Aorta (tissue), 5 donors: ENCODE results near the gene SLFN12L. TPM values are rescaled to one million over a fixed set of nuclear protein-coding genes. Genes with fewer than 3 reads are reported as not detected.

ENCODE experiments used
- ATAC-seq: fragments of 200-7000 bp; cut with Tn5 transposase; one replicate; pipeline ENCODE4 v1.9.1; 2022; ENCODE audit warnings: moderate library complexity; ENCODE audit not compliant: low FRiP score
- DNase-seq, 2 donors: peaks; one replicate each; pipeline ENCODE4 v3.0.0-alpha.2; 2020
- H3K27ac ChIP-seq, 2 donors: one replicate each; pipeline ENCODE4 v1.5.1; 2013; ENCODE audit warnings: low read length in 2 of 2, mild to moderate bottlenecking in 2 of 2, moderate library complexity in 2 of 2, control low read depth in 1 of 2, inconsistent platforms in 1 of 2, low read depth in 1 of 2
- H3K27me3 ChIP-seq, 2 donors: one replicate each; pipeline ENCODE4 v1.6.1; 2013; ENCODE audit warnings: control low read depth in 1 of 2, low read length in 1 of 2, mild to moderate bottlenecking in 1 of 2, moderate library complexity in 1 of 2; ENCODE audit not compliant: insufficient read depth in 2 of 2, control insufficient read depth in 1 of 2
- H3K36me3 ChIP-seq, 2 donors: one replicate each; pipeline ENCODE4 v1.6.1; 2013; ENCODE audit warnings: control low read depth in 1 of 2, low read length in 1 of 2, mild to moderate bottlenecking in 1 of 2; ENCODE audit not compliant: insufficient read depth in 2 of 2, control insufficient read depth in 1 of 2
- H3K4me1 ChIP-seq, 2 donors: one replicate each; pipeline ENCODE4 v1.6.1; 2013; ENCODE audit warnings: low read length in 2 of 2, control low read depth in 1 of 2, mild to moderate bottlenecking in 1 of 2, moderate library complexity in 1 of 2; ENCODE audit not compliant: insufficient read depth in 2 of 2, control insufficient read depth in 1 of 2
- H3K4me3 ChIP-seq, 2 donors: one replicate each; pipeline ENCODE4 v1.5.1; 2013; ENCODE audit warnings: low read length in 2 of 2, control low read depth in 1 of 2, mild to moderate bottlenecking in 1 of 2
- H3K9me3 ChIP-seq: one replicate; pipeline ENCODE4 v1.6.1; 2013; ENCODE audit warnings: mild to moderate bottlenecking, low read length; ENCODE audit not compliant: control insufficient read depth
- WGBS, 2 donors: extraction: QIAGEN DNeasy Blood & Tissue Kit; methylation state at CpG; one replicate each; pipeline ENCODE4 v1.1.7; 2013; 5-methylcytosine and 5-hydroxymethylcytosine counted together
- intact Hi-C, 2 donors: fragments of 100-400 bp; cut with DNase I; formaldehyde crosslinking; loops; one replicate each; pipeline versions ENCODE4 v1.14.2 to v1.15.0; 2022
- polyA plus RNA-seq, 2 donors: library from polyadenylated mRNA; stranded (reverse); fragments of 200-250 nt; gene quantifications; one replicate each; pipeline ENCODE4 v1.2.3, GENCODE V29; 2013
- total RNA-seq, 2 donors: library from RNA; stranded (reverse); fragmentation: NEBNext Ultra II Directional; extraction: Animal tissue kit (Norgen Biotek cat#: 25700); gene quantifications; one replicate each; pipeline ENCODE4 v1.2.1, GENCODE V29; 2021
- donor health status: healthy with polysubstance abuse.
- donor health status: Bipolar disorder and iron deficiency.
- donor health status: DM: no; HTN: no; CAD: no.
- donor health status: DM: no; HTN: no; CAD: no.
- donor health status: DM: yes; HTN: yes; CAD: no.

The SLFN12L gene
- total and polyA plus RNA-seq, 4 donors, result 0.75 to 6.3 (median 3.1) TPM; not detected in 1

- no peak for ATAC-seq
- intact Hi-C loops, result no loop called here
Observed at GRCh38 chr17:35548978-35549377, 11.5 kb upstream of the SLFN12L start.

DNA sequence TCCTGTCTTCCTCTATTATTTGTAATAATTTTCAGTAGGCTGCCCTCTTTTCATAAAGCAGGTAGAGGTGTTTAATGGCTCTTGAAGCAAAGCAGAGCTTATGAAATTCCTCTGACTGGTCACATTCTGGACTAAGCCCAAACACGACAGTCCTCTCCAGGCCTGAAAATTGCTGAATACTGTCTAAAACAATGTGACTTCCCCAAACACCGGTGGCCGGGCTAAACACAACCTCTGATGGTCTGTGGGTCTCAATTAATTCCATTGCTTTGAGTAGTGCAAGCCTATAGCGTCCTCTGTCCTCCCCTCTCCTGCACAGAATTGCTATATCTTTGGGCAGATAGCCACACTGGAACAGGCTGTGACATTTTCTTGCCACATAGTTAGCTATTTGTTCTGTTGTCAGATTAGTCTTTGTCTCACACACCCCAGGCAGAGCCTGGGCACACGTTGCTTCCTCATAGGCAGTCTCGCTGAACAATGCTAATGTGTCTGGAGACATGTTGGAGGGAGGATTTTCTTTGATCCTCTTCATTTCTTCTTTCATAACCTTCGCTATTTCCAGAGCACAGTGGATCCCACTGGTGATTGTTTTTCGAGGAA is 10.8 kb upstream of the SLFN12L start:
- H3K9me3 ChIP-seq, result no peaks in the 10 kb centered on the region
- no peaks in the 10 kb centered on the region for H3K36me3 ChIP-seq
- DNase-seq, result no peak
- WGBS, 2 donors, result 48 to 53% methylated on average over 8 of the region's 8 CpGs
- no peak for ATAC-seq
- H3K4me1 ChIP-seq, result peaks cover 0 to 3% of the 10 kb centered on the region in 2 donors
- H3K4me3 ChIP-seq, result no peak overlapping the region
- intact Hi-C loops, result no loop called here
- no peak overlapping the region for H3K27ac ChIP-seq
- peaks cover 0 to 2% of the 10 kb centered on the region in 2 donors for H3K27me3 ChIP-seq

More at GRCh38 chr17:35548978-35549377, 11.5 kb upstream of the SLFN12L start:
- H3K9me3 ChIP-seq, result no peaks in the 10 kb centered on the region
- no peaks in the 10 kb centered on the region for H3K4me1 ChIP-seq
- no peaks in the 10 kb centered on the region for H3K36me3 ChIP-seq
- WGBS, 2 donors, result 42 to 53% methylated on average over 1 of the region's 1 CpG
- no peak for DNase-seq
- no peak overlapping the region for H3K27ac ChIP-seq
- peaks cover 0 to 2% of the 10 kb centered on the region in 2 donors for H3K27me3 ChIP-seq
- H3K4me3 ChIP-seq, result no peak overlapping the region

DNA sequence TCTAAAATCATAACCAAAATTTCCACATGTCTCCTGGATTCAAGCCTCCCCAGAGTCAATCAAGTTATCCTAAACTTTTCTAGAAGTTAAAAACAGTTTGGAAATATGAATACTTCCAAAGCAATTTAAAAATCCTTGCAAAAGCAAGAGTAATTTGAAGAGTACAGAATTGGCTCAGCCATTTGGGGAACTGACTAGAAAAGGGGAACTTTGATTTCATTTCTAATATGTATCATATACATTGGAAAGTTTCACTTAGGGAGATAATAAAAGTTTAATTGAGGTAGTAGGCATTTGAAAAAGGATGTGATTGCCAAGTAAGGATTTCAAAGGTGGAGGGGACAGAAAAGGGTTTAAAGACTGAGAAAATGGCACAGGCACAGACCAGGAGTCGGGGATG is 9.0 kb upstream of the SLFN12L start:
- 64 to 78% methylated on average over 1 of the region's 1 CpG for WGBS, 2 donors
- intact Hi-C loops, result no loop called here
- Histone ChIP-seq H3K36me3 (no peaks in the 10 kb centered on the region), H3K27ac (no peak overlapping the region), H3K9me3 (no peaks in the 10 kb centered on the region), H3K27me3 (peaks cover 0 to 1% of the 10 kb centered on the region in 2 donors), H3K4me3 (no peak overlapping the region), H3K4me1 (peaks cover 0 to 3% of the 10 kb centered on the region in 2 donors)
- ATAC-seq (no peak), DNase-seq (no peak)

DNA sequence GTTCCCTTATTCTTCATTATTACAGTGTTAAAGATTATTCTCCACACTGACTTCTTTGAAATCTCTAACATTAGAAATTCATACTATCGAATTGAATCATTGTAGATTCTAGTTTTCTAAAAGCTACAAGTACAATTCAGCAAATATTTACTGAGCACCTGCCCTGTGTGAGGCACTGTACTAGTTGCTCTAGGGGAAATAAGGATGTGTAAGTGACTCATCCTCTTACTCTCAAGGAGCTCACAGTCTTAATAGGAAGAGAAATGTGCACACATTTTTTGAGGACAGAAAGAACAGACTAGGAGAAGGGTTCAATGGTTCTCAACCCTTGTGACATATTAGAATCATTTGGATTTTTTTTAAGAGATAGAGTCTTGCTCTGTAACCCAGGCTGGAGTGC is 7.7 kb upstream of the SLFN12L start:
- H3K27ac ChIP-seq, result no peak overlapping the region
- H3K36me3 ChIP-seq, result no peaks in the 10 kb centered on the region
- ATAC-seq (no peak), DNase-seq (no peak)
- H3K27me3 ChIP-seq, result no peaks in the 10 kb centered on the region
- H3K9me3 ChIP-seq, result no peaks in the 10 kb centered on the region
- intact Hi-C loops, result no loop called here
- no peak overlapping the region for H3K4me3 ChIP-seq
- peaks cover 0 to 3% of the 10 kb centered on the region in 2 donors for H3K4me1 ChIP-seq
- WGBS, 2 donors, result 78 to 86% methylated on average over 1 of the region's 1 CpG

- no peak for DNase-seq
- intact Hi-C loops, result loop anchor here (5.0 kb wide), 2 partner anchors 372 to 1127 kb away; no protein-coding TSS in a partner anchor
- Histone ChIP-seq H3K27ac (no peak overlapping the region), H3K27me3 (no peaks in the 10 kb centered on the region), H3K4me3 (no peak overlapping the region), H3K36me3 (no peaks in the 10 kb centered on the region), H3K4me1 (peaks cover 0 to 3% of the 10 kb centered on the region in 2 donors), H3K9me3 (no peaks in the 10 kb centered on the region)
- ATAC-seq, result no peak
- 17 to 26% methylated on average over 1 of the region's 1 CpG for WGBS, 2 donors
Observed at GRCh38 chr17:35543856-35544255, 6.4 kb upstream of the SLFN12L start.

- ATAC-seq, result no peak
- no peaks in the 10 kb centered on the region for H3K27me3 ChIP-seq
- H3K9me3 ChIP-seq, result no peaks in the 10 kb centered on the region
- no peak for DNase-seq
- no peak overlapping the region for H3K27ac ChIP-seq
- peaks cover 0 to 3% of the 10 kb centered on the region in 2 donors for H3K4me1 ChIP-seq
- no peak overlapping the region for H3K4me3 ChIP-seq
- H3K36me3 ChIP-seq, result no peaks in the 10 kb centered on the region
- intact Hi-C loops, result loop anchor here (5.0 kb wide), 2 partner anchors 371 to 1126 kb away; no protein-coding TSS in a partner anchor
Observed at GRCh38 chr17:35542990-35543389, 5.5 kb upstream of the SLFN12L start.

DNA sequence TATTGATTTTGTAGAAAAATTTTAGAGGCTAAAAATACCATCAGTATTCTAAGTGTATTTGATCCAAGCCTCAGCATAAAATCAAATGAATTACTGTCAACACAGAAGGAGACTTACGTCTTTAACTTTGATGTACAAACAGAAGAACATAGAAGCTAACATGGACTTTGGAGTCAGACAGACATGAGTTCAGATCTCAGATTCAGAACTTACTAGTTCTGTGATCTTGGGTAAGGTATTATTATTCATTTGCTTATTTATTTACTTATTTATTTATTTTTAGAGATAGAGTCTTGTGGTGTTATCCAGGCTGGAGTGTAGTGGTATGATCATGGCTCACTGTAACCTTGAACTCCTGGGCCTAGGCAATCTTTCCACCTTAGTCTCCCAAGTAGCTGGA is 4.0 kb upstream of the SLFN12L start:
- H3K36me3 ChIP-seq, result no peaks in the 10 kb centered on the region
- 60 to 70% methylated on average over 1 of the region's 1 CpG for WGBS, 2 donors
- no peaks in the 10 kb centered on the region for H3K9me3 ChIP-seq
- intact Hi-C loops, result loop anchor here (5.0 kb wide), 2 partner anchors 369 to 1124 kb away; no protein-coding TSS in a partner anchor
- no peaks in the 10 kb centered on the region for H3K27me3 ChIP-seq
- peaks cover 0 to 3% of the 10 kb centered on the region in 2 donors for H3K4me1 ChIP-seq
- no peak overlapping the region for H3K27ac ChIP-seq
- no peak overlapping the region for H3K4me3 ChIP-seq
- ATAC-seq, result no peak
- DNase-seq, result no peak

DNA sequence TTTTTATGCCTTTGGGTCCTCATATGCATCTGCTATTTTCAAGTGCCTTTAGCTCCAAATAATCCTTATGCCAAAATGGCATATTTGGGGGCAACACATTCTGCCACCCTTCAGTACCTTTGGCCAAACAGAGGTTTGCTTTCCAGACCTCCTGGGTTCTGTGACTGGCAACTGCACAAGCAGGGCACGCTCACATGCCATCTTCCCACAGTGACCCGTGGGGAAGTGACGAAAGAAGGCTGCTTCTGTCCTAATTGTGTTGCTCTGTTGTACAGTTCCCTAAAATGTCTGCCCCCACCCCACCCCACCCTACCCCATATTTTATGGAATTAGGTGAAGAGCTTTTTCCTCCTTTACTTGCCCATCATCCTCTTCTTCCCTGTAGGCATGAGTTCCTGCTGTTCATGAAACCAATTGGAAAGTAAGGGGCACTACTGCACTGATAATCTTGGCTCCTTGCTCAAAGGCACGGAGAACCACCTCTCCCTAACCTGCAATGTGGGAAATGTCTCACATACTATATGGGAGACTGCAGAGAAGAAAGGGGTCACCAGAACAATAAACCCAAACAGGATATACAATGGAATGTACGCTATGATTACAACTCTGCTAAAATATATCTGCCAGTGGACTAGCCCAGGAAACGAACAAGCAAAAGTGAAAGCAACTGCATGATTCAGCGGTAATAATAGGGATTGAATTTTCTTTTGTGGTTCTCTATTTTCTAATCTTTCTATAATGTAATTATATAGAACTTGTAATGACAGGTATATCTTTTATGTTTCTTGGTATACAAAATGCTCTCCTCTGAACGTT is 3.3 kb upstream of the SLFN12L start:
- 53 to 59% methylated on average over 8 of the region's 8 CpGs for WGBS, 2 donors
- peak in 1 of 2 donors; percentile 82 for DNase-seq
- H3K4me1 ChIP-seq, result peaks cover 0 to 3% of the 10 kb centered on the region in 2 donors

More for the DNA sequence above, 3.3 kb upstream of the SLFN12L start:
- no peak overlapping the region for H3K27ac ChIP-seq
- no peaks in the 10 kb centered on the region for H3K9me3 ChIP-seq
- no peak overlapping the region for H3K4me3 ChIP-seq
- intact Hi-C loops, result loop anchor here (5.0 kb wide), 2 partner anchors 368 to 1123 kb away; no protein-coding TSS in a partner anchor
- H3K36me3 ChIP-seq, result no peaks in the 10 kb centered on the region
- no peaks in the 10 kb centered on the region for H3K27me3 ChIP-seq
- ATAC-seq, result no peak
